ENCODE data around the gene MACROD1.
"Not testable (repeated sequence)": the region's sequence is repeated elsewhere in the genome, so short reads cannot be mapped to it uniquely, and the experiment has no call there.

DNA sequence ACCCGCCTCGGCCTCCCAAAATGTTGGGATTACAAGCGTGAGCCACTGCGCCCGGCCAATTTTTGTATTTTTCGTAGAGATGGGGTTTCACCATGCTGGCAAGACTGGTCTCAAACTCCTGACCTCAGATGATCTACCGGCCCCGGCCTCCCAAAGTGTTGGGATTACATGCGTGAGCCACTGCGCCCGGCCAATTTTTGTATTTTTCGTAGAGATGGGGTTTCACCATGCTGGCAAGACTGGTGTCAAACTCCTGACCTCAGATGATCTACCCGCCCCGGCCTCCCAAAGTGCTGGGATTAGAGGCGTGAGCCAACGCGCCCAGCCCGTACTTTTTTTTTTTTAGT lies 192.0 kb downstream of the MACROD1 start:
- TF ChIP-seq POLR2A, EP300 (IDR thresholded peaks at IDR 0.05): not testable (repeated sequence)
- TF ChIP-seq, protein P1, sequence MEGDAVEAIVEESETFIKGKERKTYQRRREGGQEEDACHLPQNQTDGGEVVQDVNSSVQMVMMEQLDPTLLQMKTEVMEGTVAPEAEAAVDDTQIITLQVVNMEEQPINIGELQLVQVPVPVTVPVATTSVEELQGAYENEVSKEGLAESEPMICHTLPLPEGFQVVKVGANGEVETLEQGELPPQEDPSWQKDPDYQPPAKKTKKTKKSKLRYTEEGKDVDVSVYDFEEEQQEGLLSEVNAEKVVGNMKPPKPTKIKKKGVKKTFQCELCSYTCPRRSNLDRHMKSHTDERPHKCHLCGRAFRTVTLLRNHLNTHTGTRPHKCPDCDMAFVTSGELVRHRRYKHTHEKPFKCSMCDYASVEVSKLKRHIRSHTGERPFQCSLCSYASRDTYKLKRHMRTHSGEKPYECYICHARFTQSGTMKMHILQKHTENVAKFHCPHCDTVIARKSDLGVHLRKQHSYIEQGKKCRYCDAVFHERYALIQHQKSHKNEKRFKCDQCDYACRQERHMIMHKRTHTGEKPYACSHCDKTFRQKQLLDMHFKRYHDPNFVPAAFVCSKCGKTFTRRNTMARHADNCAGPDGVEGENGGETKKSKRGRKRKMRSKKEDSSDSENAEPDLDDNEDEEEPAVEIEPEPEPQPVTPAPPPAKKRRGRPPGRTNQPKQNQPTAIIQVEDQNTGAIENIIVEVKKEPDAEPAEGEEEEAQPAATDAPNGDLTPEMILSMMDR (IDR thresholded peaks at IDR 0.05): not testable (repeated sequence)
